ENCODE data around the gene HDDC3.
A peak's percentile ranks its signal among the peaks of the same experiment; 100 is the strongest.
"Not testable (repeated sequence)": the region's sequence is repeated elsewhere in the genome, so short reads cannot be mapped to it uniquely, and the experiment has no call there.

The HDDC3 gene

DNA sequence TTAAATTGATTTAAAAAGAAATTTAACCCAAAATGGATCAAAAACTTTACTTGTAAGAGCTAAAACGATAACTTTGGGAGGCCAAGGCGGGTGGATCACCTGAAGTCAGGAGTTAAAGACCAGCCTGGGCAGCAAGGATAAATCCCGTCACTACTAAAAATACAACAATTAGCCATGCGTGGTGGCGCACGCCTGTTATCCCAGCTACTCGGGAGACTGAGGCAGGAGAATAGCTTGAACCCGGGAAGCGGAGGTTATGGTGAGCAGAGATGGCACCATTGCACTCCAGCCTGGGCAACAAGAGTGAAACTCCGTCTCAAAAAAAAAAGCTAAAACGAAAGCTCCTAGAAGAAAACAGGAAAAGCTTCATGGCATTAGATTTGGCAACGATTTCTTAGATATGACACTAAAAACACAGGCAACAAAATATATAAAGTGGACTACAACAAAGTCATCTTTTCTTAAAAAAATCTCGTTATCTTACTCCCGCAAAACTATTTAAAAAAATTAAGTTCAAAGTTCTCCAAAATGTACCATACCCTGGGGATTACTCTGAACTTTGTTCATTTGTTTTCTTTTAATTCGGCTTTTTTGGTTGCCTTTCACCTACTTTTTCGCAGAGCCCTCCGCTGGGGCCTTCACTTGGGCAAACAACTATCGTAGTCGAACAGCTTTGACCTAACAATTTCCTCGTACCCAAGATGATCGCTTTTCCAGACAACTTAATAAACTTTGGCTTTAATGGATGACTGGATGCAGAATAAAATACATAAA is 2.9 kb downstream of the HDDC3 start:
- DNase-seq, result no peak

DNA sequence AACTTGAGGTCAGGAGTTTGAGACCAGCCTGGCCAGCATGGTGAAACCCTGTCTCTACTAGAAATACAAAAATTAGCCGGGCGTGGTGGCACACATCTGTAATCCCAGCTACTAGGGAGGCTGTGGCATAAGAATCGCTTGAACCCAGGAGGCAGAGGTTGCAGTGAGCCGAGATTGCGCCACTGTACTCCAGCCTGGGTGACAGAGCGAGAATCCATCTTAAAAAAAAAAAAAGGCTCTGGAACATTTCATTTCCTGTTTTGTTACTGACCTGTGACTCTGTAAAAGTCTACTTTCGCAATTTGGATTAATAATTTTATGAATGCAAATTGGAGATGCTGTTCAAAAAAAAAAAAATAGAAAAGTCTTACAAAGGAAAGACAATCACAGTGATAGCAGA is 4.2 kb downstream of the HDDC3 start:
- DNase-seq, result not testable (repeated sequence)

DNA sequence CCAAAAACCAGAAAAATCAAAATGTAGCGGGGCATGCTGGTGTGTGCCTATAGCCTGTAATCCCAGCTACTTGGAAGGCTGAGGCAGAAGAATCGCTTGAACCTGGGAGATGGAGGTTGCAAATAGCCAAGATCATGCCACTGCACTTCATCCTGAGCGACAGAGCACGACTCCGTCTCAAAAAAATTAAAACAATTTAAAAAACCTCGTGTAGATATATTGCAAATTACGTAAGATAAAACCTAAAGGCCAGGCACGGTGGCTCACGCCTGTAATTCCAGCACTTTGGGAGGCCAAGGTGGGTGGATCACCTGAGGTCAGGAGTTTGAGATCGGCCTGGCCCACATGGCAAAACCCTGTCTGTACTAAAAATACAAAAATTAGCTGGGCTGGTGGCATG is 5.6 kb downstream of the HDDC3 start:
- not testable (repeated sequence) for DNase-seq

DNA sequence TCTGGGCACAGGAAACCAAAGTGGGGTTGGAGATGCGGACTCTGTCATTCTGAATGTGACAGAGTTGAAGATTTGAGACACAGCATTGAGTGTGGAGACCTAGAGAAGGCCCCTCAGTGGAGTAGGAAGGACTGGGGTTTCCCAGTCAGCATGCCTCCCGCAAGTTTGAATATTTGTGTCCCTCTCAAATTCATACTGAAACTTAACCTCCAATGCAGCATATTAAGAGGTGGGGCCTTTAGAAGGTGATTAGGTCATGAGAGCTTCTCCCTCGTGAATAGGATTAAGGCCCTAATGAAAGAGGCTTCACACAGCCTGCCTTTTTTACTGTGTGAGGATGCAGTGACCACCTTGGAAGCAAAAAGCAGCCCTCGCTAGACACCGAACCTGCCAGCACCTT is 8.0 kb downstream of the HDDC3 start:
- DNase-seq, result no peak

DNA sequence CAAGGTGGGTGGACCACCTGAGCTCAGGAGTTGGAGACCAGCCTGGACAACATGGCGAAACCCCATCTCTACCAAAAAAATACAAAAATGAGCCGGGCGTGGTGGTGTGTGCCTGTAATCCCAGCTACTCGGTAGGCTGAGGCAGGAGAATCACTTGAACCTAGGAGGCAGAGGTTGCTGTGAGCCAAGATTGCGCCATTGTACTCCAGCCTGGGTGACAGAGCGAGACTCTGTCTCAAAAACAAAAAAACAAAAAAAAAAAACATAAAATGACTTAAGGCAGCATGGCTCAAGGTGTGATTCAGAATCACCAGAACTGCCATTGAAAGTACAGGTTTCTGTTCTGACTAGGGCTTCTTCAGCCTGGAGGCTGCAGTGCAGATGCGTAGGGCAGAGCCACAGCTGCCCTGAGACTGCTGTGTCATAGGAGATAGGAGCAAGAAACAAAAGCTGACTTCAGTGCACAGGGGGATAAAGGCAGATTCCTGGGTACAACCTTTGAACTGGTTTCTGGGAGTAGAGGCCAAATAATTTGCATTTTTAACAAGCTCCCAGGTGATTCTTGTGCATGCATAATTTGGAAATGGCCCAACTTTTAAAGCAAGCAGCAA is 9.5 kb downstream of the HDDC3 start:
- DNase-seq, result not testable (repeated sequence)

DNA sequence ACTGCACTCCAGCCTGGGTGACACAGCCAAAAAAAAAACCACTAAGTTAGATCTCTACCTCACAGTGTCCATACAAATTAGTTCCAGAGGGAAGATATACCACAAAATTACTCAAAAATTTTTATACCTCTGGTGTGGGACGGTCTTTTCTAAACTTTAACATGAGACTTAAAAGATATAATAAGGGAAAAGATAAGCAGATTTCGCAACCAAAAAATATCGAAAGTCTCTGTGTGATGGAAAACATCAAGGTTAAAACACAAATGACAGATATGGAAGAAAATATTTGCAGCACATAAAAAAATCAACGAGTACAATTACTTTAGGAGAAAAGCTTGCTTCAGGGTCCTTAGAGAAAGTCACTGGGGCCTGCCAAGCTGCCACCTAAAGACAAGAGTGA is 10.5 kb downstream of the HDDC3 start:
- DNase-seq, result no peak

DNA sequence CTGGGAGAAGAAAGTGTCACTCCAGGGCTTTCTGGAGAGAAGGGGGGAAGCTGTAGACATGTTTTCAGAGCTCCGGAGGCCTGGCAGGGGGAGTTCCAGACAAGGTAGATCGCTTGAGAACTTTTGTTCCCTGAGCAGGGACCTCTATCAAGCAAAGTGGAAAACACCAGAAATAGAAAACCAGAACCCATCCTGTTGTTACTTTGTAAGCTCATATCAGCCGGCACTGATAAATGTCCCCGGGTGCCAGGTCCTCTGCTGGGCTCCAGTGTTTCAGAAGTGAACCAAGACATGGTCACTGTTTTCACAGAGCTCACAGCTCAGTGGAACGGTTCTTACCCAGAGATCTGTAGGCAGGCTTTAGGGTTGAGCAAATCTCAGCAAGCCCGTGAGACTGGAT is 13.5 kb downstream of the HDDC3 start:
- no peak for DNase-seq

DNA sequence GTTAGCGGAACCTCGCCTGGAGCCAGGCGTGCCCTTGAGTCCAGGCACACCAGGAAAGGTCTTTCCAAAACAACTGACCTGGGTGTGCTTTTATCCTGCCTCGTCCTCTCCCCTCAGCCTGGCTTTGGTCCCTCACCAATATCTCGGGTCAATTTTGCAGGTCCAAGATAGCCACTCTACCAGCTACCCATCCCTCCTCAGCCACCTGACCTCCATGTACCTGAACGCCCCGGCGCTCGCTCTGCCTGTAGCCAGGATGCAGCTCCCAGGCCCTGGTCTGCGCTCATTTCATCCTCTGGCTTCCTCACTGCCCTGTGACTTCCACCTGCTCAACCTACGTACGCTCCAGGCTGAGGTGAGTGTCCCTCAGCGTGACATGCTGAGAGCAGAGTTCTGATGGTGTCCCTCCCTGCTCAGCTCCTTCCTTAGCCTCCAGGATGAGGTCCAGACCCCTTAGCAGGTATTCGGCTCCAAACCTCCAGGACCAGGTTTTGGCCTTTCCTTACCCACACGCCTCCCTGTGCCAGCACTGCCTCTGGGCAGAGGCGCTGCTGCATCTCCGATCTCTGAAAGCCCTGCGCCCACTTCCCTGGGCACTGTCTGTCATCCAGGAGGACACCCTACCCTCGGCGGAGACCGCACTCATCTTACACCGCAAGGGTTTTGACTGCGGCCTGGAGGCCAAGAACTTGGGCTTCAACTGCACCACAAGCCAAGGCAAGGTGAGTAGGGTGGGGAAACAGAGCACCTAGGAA is 14.1 kb downstream of the HDDC3 start:
- DNase-seq, result no peak

DNA sequence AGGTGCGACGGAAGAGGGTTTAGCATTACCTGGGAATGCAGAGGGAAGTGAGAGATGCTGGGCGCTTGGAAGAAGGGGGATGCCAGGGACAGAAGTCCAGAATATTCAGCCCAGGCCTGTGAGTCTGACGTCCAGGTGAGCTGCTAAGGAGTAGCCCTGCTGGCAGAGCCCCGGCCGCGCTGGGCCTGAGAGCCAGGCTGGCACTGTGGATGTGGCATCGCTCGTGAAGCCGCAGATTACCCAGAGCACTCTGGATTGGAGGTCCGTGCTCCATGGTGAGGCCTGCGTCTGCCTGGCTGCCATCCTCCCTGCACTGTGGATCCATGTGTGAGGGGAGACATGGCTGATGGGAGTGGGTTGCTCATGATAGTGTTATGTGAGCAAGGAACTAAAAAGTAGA is 14.8 kb downstream of the HDDC3 start:
- no peak for DNase-seq

DNA sequence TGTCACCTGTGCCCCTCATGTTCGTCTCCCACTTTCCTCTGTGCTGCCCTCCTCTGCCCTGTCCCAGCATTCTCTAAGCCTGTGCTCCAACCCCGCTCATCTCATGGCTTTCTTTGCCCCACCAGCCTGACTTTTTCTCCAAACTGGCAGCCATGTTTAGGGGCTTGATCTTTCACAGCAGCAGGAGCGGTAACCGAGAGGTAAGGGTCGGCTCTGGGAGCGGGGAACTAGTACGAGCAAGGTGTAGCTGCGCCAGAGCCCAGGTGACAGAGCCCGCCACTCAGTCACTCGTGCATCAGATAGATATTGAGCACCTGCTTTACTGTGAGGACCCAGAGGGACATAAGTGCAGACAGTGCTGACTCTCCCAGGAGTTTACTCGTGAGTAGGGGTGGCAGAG is 15.9 kb downstream of the HDDC3 start:
- DNase-seq, result no peak

DNA sequence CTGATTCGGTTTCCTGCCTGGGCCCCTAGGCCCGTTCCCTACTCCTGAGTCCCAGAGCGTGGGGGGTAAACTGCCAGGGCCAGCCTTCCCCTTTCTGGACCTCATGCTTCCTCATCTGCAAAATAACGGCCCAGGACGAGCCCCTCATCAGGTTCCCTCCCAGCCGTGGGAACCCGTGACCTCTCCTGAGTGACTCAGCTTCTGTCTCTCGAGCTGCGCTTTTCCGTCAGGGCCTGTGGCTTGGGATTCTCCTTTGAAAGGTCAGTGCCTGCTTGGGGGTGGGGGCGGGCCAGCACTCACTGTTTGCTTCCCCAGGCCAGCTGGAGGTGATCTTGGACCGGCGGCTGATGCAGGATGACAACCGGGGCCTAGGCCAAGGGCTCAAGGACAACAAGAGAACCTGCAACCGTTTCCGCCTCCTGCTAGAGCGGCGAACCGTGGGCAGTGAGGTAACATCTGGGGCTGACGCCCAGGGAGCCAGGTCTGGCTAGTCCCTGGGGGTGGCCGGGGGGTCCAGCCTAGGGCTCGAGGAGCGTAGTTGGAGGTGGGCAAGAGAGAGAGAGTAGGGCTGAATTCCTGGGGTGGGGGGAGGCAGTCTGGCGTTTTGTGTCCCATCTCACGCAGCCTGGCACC is 16.4 kb downstream of the HDDC3 start:
- peak in 1 of 2 donors; percentile 76 for DNase-seq

DNA sequence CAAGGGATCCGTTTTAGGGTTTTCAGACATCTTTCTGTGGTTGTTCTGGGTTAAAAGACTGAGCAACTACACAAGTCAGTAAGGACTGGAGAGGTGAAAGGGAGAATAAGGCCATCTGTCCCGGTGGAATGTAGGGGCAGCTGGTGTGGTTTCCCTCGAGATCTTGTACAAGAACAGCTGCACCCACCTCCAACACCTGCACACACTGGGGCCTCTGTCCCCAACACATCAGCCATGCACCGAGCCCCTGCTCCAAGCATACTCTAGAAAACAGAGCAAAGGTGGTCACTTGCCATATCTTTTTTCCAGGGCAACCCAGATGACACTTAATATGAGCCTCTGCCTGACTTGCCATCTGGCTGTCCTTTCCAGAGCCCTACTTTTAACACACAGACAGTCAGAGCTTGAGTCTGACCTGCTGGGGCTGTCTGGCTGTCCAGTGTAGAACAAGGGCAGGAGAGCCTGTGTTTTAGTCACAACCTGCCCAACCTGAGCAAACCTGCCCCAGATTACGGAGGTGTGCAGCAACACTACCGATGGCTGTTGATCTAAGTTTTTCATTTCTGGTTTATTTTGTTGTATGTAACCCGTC is 17.0 kb downstream of the HDDC3 start:
- no peak for DNase-seq

DNA sequence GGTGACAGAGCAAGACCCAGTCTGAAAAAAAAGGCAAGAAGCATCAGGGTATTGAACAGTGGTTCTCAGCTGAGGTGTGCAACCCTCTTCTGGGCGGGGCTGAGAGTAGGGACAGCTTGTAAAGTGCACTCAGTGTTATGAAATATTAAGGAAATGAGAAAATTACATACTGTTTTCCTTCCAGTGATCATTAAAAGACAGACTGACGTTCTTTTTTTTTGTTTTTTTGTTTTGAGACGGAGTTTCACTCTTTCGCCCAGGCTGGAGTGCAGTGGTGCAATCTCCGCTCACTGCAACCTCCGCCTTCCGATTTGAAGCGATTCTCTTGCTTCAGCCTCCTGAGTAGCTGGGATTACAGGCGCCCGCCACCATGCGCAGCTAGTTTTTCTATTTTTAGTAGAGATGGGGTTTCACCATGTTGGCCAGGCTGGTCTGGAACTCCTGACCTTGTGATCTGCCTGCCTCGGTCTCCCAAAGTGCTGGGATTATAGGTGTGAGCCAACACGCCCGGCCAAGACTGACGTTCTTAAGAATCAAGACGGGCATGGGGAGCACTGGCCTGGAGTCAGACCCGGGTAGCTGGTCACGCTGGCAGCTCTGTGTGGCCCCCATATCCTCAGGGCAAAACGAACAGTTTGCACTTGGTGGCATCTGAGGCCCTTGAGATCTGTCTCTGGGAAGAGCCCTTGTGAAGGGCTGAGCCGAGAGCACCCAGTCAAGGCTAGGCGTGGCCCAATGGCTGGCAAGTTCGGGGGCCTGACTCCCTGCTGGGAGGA is 17.9 kb downstream of the HDDC3 start:
- peak in 1 of 2 donors; percentile 33 for DNase-seq

DNA sequence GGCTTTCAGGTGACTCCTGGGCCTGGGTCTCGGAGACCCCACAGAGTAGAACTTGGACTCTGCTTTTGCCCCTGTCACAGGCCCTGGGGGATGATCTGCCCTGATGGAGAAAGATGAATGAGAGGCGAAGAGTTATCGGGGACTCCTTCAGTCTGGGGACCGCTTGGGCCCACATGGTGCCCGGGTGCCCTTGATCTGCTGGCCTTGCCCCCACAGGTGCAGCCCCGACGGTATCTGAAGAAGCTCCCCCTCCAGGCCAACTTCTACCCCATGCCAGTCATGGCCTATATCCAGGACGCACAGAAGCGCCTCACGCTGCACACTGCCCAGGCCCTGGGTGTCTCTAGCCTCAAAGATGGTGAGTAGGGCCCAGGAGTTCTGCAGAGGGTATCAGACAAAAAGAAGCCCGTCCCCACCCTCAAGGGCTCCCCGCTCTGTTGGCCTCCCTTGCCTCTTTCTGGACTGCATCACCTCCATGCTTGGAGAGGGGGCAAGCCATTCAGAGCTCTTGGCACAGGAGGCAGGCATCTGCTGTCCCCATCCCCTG is 18.9 kb downstream of the HDDC3 start:
- no peak for DNase-seq

DNA sequence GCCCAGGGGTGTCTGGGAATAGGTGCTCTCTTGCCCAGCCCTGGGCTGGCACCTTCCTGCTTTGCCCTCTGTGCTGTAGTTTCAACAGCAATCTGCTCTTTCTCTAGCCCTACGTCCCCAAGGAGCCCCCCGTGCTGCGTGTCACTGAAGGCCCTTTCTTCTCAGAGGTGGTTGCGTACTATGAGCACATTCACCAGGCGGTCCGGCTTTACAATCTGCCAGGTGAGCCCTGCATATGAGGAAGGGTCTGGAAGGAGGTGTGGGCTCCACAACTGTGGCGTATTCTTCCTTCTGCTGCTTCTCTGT is 19.6 kb downstream of the HDDC3 start:
- DNase-seq, result no peak

DNA sequence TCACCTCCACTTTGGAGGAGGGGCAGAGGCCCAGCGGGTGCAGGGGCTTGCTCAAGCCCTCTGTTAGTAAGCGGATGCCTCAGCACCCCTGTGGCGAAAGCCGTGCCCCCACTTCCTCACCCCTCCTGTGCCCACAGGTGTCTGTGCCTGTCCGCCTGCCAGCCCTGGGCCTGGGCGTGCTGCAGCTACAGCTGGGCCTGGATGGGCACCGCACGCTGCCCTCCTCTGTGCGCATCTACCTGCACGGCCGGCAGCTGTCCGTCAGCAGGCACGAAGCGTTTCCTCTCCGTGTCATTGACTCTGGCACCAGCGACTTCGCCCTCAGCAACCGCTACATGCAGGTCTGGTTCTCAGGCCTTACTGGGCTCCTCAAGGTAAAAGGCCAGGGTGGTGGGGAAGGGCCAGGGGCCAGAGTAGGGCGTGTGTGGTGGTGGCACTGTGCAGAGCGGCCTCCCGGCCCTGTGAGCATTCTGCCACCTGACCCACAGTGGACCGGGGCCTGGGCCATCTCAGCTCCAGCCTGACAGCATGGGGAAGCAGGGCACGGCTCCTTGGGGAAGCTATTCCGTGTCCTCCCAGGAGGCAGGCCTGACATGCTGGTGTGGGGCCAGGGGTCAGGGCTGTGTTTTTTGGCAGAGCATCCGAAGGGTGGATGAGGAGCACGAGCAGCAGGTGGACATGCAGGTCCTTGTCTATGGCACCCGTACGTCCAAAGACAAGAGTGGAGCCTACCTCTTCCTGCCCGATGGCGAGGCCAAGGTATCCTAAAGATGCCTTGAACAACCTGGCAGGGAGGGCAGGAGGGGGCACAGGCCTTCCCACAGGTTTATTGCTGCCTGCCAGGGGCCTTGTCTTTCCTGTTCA is 20.2 kb downstream of the HDDC3 start:
- no peak for DNase-seq

DNA sequence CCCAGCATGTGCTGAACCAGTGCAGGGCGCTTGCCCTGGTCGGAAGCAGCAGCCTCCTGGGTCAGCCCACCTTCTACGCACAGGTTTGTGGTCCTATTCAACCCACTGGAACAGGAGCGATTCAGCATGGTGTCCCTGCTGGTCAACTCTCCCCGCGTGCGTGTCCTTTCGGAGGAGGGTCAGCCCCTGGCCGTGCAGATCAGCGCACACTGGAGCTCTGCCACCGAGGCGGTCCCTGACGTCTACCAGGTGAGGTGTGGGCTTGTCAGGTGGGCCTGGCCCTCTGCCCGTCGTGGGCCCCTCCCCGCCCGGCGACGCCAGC is 21.1 kb downstream of the HDDC3 start:
- DNase-seq, result no peak

DNA sequence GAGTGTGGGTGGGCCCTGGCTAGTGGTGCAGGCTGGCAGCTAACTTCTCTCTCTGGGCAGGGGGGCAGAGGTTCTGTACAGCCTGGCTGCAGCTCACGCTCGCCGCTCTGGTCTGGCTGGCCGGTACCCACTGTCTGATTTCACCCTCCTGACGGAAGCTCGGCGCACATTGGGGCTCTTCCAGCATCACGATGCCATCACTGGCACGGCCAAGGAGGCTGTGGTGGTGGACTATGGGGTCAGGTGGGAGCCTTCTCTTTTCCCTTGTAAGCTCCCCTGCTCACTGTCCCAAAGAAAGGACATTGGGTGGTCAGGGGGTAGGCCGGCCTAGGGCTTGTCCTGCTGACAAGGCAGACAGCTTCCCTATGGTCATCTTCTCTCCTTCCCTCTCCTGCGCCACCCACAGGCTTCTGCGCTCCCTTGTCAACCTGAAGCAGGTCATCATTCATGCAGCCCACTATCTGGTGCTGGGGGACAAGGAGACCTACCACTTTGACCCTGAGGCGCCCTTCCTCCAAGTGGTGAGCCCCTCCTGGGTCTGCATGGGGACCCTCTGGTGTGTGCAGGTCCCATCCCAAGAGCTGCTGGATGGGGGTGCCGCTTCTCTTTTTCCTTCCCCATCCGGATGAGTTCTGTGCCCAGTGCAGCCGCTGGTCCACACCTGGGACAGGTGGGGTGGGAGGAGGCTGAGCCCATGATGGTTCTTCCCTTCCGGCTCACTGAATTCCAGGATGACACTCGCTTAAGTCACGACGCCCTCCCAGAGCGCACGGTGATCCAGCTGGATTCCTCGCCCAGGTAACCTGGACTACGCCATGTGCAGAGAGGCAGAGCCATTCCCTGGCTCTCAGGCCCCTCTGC is 21.7 kb downstream of the HDDC3 start:
- no peak for DNase-seq

DNA sequence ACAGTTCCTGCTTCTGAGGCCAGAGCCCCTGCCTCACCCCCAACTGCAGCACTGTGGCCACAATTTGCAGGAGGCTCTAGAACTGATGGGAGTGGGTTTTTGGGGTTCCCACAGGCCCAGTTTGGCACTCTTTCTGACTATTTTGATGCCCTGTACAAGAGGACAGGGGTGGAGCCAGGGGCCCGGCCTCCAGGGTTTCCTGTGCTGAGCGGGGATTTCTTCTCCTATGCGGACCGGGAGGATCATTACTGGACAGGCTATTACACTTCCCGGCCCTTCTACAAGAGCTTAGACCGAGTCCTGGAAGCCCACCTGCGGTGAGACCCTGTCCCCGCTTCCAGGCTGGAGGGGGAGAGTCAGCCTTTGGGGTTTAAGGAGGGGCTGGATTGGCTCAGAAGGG is 22.4 kb downstream of the HDDC3 start:
- no peak for DNase-seq

DNA sequence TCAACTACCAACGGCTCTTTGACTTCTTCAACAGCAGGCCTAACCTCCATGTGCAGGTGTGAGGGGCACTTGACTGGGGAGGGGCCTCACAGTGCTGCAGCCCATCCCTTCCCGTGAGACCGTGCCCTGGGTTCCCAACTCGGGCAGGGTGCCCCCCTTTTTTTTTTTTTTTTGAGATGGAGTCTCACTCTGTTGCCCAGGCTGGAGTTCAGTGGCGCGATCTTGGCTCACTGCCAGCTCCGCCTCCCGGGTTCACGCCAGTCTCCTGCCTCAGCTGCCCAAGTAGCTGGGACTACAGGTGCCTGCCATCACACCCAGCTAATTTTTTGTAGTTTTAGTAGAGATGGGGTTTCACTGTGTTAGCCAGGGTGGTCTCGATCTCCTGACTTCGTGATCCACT is 22.9 kb downstream of the HDDC3 start:
- DNase-seq, result not testable (repeated sequence)
